VCaP (cell line): Measurements from ENCODE around the gene MANBA.
"Not testable (repeated sequence)": the region's sequence is repeated elsewhere in the genome, so short reads cannot be mapped to it uniquely, and the experiment has no call there.

ENCODE experiments used
- H3K27ac ChIP-seq: fragments of 450-650 bp; 2 replicates; pipeline ENCODE4 v1.5.1; 2017
- TF ChIP-seq, protein P1 (sequence below): fragments of 450-650 bp; conservative IDR thresholded peaks from 2 replicates; pipeline ENCODE4 v1.5.1; 2017; ENCODE audit warnings: mild to moderate bottlenecking, moderate library complexity

The MANBA gene

DNA sequence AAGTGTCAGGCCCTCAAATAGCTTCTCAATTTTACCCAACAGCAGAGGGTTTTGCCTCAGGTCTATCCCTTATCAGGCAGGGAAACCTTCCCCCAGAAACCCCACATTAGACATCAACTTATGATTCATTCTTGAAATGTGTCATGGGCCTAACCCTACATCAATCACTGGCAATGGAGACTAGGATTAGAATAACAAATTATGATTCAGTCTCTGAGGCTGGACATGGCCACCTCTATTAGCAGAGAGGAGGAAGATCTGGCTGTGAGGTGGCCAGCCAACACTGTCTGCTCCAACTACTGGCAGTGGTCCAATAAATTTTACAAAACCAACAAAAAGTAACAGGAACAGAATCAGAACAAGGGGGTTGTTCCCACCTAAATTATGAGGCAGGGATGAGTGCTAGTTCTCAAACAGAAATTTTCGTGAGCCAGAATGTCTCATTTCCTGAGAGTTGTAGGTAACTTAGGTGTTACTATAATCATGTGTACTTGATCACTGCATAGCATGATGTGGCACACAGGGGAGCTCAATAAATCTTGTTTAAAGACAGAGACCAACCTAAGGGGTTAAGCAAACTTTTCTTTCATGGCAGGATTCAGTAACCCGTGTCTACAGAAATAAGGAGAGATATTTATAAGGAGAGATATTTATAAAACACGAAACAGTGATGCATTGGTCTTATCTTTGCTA is 132.8 kb downstream of the MANBA start:
- H3K27ac ChIP-seq, result no peak overlapping the region

DNA sequence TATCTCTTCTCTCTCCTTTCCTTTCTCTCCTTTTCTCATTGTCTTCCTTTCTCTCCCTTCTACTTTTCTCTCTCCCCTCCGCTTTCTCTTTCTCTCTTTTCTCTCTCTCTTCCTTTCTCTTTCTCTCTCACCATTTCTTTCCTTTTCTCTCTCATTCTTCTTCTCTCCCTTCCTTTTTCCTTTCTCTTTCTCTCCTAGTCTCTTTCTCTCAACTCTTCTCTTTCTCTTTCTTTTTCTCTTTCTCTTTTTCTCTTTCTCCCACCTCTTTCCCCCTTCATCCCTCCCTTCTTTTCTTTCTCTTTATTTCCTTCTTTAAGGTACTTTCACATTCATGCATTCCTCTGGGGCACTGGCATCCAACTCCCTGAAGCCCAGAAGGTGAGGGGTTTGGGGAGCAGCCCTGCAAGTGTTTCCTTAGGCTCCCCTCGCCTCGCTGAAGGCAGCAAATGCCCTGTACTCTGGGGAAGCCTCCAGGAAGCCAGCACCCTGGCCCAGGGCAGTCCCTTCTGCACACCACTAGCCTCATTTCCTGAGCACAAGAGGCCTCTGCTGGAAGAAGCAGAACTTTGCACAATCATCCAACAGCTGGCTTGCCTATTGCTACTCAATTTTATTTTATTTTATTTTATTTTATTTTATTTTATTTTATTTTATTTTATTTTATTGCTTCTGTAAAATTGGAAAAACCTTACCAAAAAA is 135.4 kb downstream of the MANBA start:
- TF ChIP-seq, protein P1, sequence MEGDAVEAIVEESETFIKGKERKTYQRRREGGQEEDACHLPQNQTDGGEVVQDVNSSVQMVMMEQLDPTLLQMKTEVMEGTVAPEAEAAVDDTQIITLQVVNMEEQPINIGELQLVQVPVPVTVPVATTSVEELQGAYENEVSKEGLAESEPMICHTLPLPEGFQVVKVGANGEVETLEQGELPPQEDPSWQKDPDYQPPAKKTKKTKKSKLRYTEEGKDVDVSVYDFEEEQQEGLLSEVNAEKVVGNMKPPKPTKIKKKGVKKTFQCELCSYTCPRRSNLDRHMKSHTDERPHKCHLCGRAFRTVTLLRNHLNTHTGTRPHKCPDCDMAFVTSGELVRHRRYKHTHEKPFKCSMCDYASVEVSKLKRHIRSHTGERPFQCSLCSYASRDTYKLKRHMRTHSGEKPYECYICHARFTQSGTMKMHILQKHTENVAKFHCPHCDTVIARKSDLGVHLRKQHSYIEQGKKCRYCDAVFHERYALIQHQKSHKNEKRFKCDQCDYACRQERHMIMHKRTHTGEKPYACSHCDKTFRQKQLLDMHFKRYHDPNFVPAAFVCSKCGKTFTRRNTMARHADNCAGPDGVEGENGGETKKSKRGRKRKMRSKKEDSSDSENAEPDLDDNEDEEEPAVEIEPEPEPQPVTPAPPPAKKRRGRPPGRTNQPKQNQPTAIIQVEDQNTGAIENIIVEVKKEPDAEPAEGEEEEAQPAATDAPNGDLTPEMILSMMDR, result no peak
- H3K27ac ChIP-seq, result no peak overlapping the region

More for the DNA sequence above, 132.8 kb downstream of the MANBA start:
- TF ChIP-seq, protein P1, result no peak

DNA sequence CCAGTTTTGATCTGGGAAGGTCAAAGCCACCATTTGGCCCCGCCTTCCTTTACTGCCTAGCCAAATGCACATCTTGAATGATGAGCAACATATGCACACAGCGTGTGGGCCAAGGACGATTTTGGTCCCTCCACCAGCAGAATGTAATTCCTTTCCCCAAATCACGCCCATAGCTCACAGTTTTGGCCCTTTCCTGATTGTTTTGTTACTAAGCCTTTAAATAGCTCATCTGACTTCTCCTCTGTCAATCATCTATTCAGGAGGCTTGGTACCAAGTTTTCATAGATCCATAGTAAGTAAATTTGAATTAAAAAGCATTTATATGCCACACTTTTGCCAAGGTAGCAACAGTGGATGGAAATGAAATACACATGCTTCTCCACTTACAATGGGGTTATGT is 136.3 kb downstream of the MANBA start:
- TF ChIP-seq, protein P1, result no peak
- no peak overlapping the region for H3K27ac ChIP-seq

DNA sequence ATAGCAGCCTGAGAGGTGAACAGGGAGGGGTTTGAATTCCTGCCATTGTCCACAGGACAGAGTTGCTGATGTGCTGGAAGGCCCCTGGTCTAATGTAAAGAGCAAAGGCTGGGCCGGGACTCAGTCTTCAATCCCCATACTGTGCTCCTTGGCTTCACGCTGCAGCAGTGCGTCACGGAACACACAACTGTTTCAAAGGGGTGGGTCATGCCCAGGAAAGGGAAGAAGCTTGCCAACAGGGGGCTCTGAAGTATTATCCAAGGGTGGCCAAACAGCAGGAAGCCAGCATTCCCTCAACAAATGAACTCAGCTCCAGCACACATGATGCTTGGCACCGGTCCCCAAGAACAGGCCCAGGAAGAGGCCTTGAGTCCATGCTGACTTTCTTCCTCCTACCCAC is 137.1 kb downstream of the MANBA start:
- TF ChIP-seq, protein P1, result 0 out of 2 replicates have a peak, but pooled peaks have one; percentile 13
- H3K27ac ChIP-seq, result no peak overlapping the region

DNA sequence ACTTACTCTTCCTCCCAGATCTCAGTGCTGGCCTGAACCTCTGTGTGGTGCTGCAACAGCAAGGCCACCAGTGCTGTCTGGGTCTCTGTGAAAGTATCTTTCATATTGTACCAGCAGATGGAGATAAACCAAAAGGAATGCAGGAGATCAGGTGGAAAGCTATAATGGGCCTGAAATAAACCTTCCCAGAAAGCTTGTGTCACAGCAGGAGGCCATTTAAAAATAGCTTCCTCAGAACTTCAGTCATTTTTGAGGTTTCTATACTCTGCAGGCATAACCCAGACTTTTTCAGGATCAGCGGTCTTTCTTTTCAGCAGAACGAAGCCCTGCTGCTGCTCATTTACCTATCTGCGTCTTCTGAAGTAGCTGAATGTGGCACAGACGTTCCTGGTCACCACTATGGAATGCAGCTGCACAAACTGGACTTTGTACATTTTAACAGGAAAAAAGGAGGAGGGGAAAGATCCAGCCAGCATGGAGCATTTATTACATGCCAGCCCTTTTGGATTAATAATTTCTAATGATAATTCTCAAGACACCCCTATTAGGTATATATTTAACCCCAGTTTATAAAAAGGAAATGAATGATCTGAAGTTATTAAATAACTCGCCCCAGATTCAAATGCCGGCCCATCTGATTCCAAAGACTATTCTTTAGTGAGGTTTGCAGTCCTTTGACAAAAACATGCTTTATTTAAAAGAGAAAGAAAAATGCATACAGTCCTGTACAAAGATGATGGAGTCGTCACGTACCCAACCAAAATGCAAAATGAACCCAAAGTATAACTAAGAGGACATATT is 139.9 kb downstream of the MANBA start:
- H3K27ac ChIP-seq, result no peak overlapping the region

DNA sequence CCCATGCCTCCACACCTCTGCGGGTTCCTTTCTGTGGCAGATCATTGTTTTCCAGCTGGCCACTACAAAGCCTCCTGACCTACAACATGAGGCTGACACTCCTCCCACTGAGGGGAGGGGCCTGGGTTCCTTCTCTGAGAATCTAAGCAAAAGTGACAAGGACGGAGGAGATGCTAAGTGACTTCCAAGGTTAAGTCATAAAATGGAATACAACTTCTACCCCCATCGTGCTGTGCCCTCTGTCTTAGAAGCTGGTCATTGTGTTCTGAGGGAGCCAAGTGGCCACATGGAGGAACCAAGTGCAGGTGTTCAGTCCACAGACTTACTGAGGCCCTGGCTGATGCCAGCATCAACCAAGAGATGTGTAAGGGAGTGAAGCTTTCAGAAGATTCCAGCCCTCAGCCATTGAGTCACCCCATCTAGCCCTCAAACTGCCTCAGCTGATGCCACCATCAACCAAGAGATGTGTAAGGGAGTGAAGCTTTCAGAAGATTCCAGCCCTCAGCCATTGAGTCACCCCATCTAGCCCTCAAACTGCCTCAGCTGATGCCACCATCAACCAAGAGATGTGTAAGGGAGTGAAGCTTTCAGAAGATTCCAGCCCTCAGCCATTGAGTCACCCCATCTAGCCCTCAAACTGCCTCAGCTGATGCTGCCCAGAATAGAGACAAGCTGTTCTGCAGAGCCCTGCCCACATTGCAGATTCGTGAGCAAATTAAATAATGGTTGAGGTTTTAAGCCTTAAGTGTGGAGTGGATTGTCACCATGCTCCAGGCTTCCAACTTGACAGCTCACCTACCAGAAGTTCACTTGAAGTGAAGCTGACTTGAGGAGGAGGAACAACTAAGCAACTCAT is 140.8 kb downstream of the MANBA start:
- H3K27ac ChIP-seq, result not testable (repeated sequence)

More for the DNA sequence above, 139.9 kb downstream of the MANBA start:
- TF ChIP-seq, protein P1, result peak; percentile 75

DNA sequence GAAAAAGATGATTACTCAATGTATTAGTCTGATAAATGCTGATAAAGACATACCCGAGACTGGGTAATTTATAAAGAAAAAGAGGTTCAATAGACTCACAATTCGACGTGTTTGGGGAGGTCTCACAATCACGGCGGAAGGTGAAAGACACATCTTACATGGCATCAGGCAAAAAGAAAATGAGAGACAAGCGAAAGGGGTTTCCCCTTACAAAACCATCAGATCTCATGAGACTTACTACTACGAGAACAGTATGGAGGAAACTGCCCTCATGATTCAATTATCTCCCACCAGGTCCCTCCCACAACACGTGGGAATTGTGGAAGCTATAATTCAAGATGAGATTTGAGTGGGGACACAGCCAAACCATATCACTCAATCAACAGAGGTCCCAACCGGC is 141.7 kb downstream of the MANBA start:
- H3K27ac ChIP-seq, result not testable (repeated sequence)

DNA sequence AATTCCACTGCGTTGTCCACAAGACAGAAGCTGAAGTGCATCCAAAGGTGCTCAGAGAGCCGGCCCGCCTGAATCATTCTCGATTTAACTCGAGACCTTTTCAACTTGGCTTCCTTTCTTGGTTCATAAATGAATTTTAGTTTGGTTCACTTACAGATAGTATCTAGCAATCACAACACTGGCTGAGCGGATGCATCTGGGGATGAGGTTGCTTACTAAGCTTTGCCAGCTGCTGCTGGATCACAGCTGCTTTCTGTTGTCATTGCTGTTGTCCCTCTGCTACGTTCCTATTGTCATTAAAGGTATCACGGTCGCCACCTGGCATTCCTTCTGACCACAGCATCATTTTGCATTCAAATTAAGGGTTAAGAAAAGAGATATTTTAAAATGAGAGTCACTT is 144.1 kb downstream of the MANBA start:
- TF ChIP-seq, protein P1, result no peak
- H3K27ac ChIP-seq, result no peak overlapping the region
